ENCODE data around the gene GAK. TPM values are rescaled to one million over a fixed set of nuclear protein-coding genes. Genes with fewer than 3 reads are reported as not detected.

GAK gene
- total RNA-seq, 4 donors from 2014 or later: 34.9 to 48.3 (median 44.5) TPM

- ATAC-seq (no peak), DNase-seq (no peak)
- Histone ChIP-seq H3K9me3 (no peaks in the 10 kb centered on the region), H3K27ac (no peak overlapping the region), H3K27me3 (peaks cover 8 to 18% (median 11%) of the 10 kb centered on the region in 3 donors), H3K4me3 (no peak overlapping the region), H3K36me3 (no peaks in the 10 kb centered on the region), H3K4me1 (no peaks in the 10 kb centered on the region)
- intact Hi-C loops (cut with DNase I; ENCODE audit: low total_unique reads) (no loop called here), in situ Hi-C loops (cut with MboI; ENCODE audit: low sequenced_read_pairs in 4 of 4) (no loop called here)
- TF ChIP-seq CTCF (IDR thresholded peaks at IDR 0.05 in 4 of 5, conservative IDR thresholded peaks at IDR 0.05 in 1 of 5) (no peak), POLR2A (IDR thresholded peaks at IDR 0.05) (no peak)
Observed at GRCh38 chr4:801436-802124, 130.5 kb downstream of the GAK start.

Other genes starting within 250 kb of the GAK start
- gene SLC49A3, start 243.2 kb downstream of the GAK start, total RNA-seq: 1 to 10 TPM; 1.3 to 3.4 (median 2.2) TPM
- 10 to 100 TPM; 14.5 to 31.9 (median 21.6) TPM for gene PCGF3, start 226.5 kb downstream of the GAK start, total RNA-seq
- 1 to 10 TPM in 1 of 4 donors, under 1 TPM in 1, not detected in 2; 0.91 to 1.0 TPM for gene CPLX1, start 106.2 kb downstream of the GAK start, total RNA-seq
- gene TMEM175, start 144 bp upstream of the GAK start, total RNA-seq: 10 to 100 TPM; 15.3 to 29.6 (median 20.8) TPM
- 1 to 10 TPM; 3.2 to 5.2 (median 4.5) TPM for gene DGKQ, start 41.3 kb upstream of the GAK start, total RNA-seq
- gene IDUA, start 54.7 kb upstream of the GAK start, total RNA-seq: 10 to 100 TPM in 1 of 4 donors, 1 to 10 TPM in 2, under 1 TPM in 1; 0.12 to 10.8 (median 2.4) TPM
- gene SLC26A1, start 61.1 kb upstream of the GAK start, total RNA-seq: under 1 TPM in 1 of 4 donors, not detected in 3; 0.16 TPM
- 10 to 100 TPM; 10.4 to 32.4 (median 15.2) TPM for gene FGFRL1, start 79.3 kb upstream of the GAK start, total RNA-seq
- 1 to 10 TPM in 1 of 4 donors, not detected in 3; 1.3 TPM for gene RNF212, start 181.2 kb upstream of the GAK start, total RNA-seq
- gene SPON2, start 240.3 kb upstream of the GAK start, total RNA-seq: 1 to 10 TPM; 5.0 to 8.9 (median 5.2) TPM

Measured in gastrocnemius medialis (tissue), 4 donors.